ENCODE measurements around the gene EZH2.

DNA sequence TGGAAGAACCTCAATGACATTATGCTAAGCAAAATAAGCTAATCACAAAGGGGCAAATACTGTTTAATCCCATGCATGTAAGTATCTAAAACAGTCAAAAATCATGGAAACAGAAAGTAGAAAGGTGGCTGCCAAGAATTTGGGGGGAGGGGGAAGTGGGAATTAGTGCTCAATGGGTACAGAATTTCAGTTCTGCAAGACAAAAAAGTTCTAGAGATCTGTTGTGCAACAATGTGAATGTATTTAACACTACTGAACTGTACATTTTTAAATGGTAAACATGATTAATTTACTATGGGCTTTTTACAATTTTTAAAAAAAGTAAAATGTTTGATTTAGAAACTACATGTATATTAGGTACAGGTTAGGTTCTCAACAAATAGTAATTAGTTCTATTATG lies 11.9 kb downstream of the EZH2 start:
- TF ChIP-seq IRF2 (CRISPR knock-in tag; IDR thresholded peaks at IDR 0.05; ENCODE audit: borderline replicate concordance, low read depth) (no peak), SP1 (CRISPR knock-in tag; conservative IDR thresholded peaks at IDR 0.05) (no peak), ZNF317 (CRISPR knock-in tag; IDR thresholded peaks at IDR 0.05; ENCODE audit: borderline replicate concordance, low read depth) (no peak), GTF2I (CRISPR knock-in tag; conservative IDR thresholded peaks at IDR 0.05) (no peak), NFE2L1 (CRISPR knock-in tag; IDR thresholded peaks at IDR 0.05) (no peak), OVOL2 (CRISPR knock-in tag; IDR thresholded peaks at IDR 0.05; ENCODE audit: borderline replicate concordance) (no peak), RELA (CRISPR knock-in tag; IDR thresholded peaks at IDR 0.05; ENCODE audit: borderline replicate concordance) (no peak), ZNF138 (CRISPR knock-in tag; conservative IDR thresholded peaks at IDR 0.05) (no peak), HMGA2 (CRISPR knock-in tag; IDR thresholded peaks at IDR 0.05) (no peak)
- TF ChIP-seq, protein P1, sequence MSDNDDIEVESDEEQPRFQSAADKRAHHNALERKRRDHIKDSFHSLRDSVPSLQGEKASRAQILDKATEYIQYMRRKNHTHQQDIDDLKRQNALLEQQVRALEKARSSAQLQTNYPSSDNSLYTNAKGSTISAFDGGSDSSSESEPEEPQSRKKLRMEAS (CRISPR knock-in tag; IDR thresholded peaks at IDR 0.05), result no peak
- TF ChIP-seq, protein P2, sequence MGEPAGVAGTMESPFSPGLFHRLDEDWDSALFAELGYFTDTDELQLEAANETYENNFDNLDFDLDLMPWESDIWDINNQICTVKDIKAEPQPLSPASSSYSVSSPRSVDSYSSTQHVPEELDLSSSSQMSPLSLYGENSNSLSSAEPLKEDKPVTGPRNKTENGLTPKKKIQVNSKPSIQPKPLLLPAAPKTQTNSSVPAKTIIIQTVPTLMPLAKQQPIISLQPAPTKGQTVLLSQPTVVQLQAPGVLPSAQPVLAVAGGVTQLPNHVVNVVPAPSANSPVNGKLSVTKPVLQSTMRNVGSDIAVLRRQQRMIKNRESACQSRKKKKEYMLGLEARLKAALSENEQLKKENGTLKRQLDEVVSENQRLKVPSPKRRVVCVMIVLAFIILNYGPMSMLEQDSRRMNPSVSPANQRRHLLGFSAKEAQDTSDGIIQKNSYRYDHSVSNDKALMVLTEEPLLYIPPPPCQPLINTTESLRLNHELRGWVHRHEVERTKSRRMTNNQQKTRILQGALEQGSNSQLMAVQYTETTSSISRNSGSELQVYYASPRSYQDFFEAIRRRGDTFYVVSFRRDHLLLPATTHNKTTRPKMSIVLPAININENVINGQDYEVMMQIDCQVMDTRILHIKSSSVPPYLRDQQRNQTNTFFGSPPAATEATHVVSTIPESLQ (CRISPR knock-in tag; IDR thresholded peaks at IDR 0.05), result no peak
- TF ChIP-seq, protein P3, sequence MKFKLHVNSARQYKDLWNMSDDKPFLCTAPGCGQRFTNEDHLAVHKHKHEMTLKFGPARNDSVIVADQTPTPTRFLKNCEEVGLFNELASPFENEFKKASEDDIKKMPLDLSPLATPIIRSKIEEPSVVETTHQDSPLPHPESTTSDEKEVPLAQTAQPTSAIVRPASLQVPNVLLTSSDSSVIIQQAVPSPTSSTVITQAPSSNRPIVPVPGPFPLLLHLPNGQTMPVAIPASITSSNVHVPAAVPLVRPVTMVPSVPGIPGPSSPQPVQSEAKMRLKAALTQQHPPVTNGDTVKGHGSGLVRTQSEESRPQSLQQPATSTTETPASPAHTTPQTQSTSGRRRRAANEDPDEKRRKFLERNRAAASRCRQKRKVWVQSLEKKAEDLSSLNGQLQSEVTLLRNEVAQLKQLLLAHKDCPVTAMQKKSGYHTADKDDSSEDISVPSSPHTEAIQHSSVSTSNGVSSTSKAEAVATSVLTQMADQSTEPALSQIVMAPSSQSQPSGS (CRISPR knock-in tag; IDR thresholded peaks at IDR 0.05; ENCODE audit: borderline replicate concordance, low read depth), result no peak
- TF ChIP-seq, protein P4, sequence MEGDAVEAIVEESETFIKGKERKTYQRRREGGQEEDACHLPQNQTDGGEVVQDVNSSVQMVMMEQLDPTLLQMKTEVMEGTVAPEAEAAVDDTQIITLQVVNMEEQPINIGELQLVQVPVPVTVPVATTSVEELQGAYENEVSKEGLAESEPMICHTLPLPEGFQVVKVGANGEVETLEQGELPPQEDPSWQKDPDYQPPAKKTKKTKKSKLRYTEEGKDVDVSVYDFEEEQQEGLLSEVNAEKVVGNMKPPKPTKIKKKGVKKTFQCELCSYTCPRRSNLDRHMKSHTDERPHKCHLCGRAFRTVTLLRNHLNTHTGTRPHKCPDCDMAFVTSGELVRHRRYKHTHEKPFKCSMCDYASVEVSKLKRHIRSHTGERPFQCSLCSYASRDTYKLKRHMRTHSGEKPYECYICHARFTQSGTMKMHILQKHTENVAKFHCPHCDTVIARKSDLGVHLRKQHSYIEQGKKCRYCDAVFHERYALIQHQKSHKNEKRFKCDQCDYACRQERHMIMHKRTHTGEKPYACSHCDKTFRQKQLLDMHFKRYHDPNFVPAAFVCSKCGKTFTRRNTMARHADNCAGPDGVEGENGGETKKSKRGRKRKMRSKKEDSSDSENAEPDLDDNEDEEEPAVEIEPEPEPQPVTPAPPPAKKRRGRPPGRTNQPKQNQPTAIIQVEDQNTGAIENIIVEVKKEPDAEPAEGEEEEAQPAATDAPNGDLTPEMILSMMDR (IDR thresholded peaks at IDR 0.05), result no peak
- TF ChIP-seq, protein P5, sequence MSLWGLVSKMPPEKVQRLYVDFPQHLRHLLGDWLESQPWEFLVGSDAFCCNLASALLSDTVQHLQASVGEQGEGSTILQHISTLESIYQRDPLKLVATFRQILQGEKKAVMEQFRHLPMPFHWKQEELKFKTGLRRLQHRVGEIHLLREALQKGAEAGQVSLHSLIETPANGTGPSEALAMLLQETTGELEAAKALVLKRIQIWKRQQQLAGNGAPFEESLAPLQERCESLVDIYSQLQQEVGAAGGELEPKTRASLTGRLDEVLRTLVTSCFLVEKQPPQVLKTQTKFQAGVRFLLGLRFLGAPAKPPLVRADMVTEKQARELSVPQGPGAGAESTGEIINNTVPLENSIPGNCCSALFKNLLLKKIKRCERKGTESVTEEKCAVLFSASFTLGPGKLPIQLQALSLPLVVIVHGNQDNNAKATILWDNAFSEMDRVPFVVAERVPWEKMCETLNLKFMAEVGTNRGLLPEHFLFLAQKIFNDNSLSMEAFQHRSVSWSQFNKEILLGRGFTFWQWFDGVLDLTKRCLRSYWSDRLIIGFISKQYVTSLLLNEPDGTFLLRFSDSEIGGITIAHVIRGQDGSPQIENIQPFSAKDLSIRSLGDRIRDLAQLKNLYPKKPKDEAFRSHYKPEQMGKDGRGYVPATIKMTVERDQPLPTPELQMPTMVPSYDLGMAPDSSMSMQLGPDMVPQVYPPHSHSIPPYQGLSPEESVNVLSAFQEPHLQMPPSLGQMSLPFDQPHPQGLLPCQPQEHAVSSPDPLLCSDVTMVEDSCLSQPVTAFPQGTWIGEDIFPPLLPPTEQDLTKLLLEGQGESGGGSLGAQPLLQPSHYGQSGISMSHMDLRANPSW (CRISPR knock-in tag; conservative IDR thresholded peaks at IDR 0.05; ENCODE audit: low read depth), result no peak
